Duodenal mucosa (tissue), 2 donors: Measurements from ENCODE around the gene NIPSNAP2.
"Not testable (repeated sequence)": the region's sequence is repeated elsewhere in the genome, so short reads cannot be mapped to it uniquely, and the experiment has no call there.

Source experiments
- H3K27ac ChIP-seq: one replicate; pipeline ENCODE4 v1.7.0; 2013; ENCODE audit warnings: low read depth, low read length
- H3K27me3 ChIP-seq, 2 donors: one replicate each; pipeline ENCODE4 v1.7.0; 2013; ENCODE audit warnings: low read length in 2 of 2, control low read depth in 1 of 2; ENCODE audit not compliant: insufficient read depth in 2 of 2, control insufficient read depth in 1 of 2
- H3K36me3 ChIP-seq, 2 donors: one replicate each; pipeline ENCODE4 v1.7.0; 2013; ENCODE audit warnings: low read length in 2 of 2, control low read depth in 1 of 2; ENCODE audit not compliant: insufficient read depth in 2 of 2, control insufficient read depth in 1 of 2
- H3K4me1 ChIP-seq, 2 donors: one replicate each; pipeline ENCODE4 v1.7.0; 2013; ENCODE audit warnings: low read length in 2 of 2, control low read depth in 1 of 2; ENCODE audit not compliant: insufficient read depth in 2 of 2, control insufficient read depth in 1 of 2
- H3K4me3 ChIP-seq, 2 donors: one replicate each; pipeline ENCODE4 v1.7.0; 2013; ENCODE audit warnings: low read length in 2 of 2, low read depth in 1 of 2
- H3K9ac ChIP-seq, 2 donors: one replicate each; pipeline ENCODE4 v1.7.0; 2013; ENCODE audit warnings: low read length in 2 of 2, low read depth in 1 of 2
- H3K9me3 ChIP-seq, 2 donors: one replicate each; pipeline ENCODE4 v1.7.0; 2013; ENCODE audit warnings: low read length in 2 of 2, control low read depth in 1 of 2; ENCODE audit not compliant: control insufficient read depth in 1 of 2

Gene NIPSNAP2

DNA sequence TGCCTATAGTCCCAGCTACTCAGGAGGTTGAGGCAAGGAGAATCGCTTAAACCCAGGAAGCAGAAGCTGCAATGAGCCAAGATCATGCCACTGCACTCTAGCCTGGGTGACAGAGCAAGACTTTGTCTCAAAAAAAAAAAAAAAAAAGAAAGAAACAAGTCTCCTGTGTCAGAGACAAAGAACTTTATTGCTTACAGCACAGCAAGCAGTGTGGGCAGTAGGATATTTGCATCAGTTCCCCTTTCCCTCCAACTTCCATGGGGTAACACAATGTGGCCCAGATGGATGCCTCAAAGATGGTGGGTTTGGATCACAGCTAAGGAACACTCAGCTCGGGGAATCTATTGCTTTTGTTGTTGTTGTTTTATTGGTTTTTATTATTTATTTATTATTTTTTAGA, 81.4 kb downstream of the NIPSNAP2 start:
- not testable (repeated sequence) for H3K36me3 ChIP-seq, H3K9me3 ChIP-seq, H3K27me3 ChIP-seq, H3K27ac ChIP-seq, H3K9ac ChIP-seq, H3K4me3 ChIP-seq
- H3K4me1 ChIP-seq, result peaks cover under 1 to 19% of the 10 kb centered on the region in 2 donors

DNA sequence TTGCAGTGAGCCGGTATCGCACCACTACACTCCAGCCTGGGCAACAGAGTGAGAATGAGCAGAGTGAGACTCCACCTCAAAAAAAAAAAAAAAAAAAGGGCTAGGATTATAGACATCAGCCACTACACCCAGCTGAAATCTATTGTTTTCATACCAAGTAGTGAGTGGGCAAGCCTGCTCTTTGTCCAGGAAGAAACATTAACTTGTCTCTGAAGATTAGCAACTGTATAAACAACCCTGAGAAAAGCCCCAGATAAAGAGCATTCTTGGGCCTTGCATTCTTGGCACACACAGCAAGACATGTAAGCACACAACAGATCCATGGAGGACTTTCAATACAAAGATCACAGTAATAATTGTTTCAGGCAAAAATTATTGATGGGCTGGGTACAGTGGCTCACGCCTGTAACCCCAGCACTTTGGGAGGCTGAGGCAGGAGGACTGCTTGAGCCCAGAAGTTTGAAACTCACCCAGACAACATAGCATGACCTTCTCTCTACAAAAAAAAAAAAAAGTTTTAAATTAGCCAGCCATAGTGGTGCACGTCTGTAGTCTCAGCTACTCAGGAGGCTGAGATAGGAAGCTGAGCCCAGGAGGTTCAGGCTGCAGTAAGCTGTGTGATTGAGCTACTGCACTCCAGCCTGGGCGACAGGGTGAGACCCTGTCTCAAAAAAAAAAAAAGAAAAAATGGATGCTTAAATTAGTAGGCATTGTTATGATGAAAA, 82.5 kb downstream of the NIPSNAP2 start:
- Histone ChIP-seq H3K4me1 (peaks cover 0 to 17% of the 10 kb centered on the region in 2 donors), H3K27me3 (no peaks in the 10 kb centered on the region), H3K4me3 (no peak overlapping the region), H3K36me3 (no peaks in the 10 kb centered on the region), H3K9ac (no peak overlapping the region), H3K9me3 (no peaks in the 10 kb centered on the region), H3K27ac (peak overlapping the region; percentile 63)

DNA sequence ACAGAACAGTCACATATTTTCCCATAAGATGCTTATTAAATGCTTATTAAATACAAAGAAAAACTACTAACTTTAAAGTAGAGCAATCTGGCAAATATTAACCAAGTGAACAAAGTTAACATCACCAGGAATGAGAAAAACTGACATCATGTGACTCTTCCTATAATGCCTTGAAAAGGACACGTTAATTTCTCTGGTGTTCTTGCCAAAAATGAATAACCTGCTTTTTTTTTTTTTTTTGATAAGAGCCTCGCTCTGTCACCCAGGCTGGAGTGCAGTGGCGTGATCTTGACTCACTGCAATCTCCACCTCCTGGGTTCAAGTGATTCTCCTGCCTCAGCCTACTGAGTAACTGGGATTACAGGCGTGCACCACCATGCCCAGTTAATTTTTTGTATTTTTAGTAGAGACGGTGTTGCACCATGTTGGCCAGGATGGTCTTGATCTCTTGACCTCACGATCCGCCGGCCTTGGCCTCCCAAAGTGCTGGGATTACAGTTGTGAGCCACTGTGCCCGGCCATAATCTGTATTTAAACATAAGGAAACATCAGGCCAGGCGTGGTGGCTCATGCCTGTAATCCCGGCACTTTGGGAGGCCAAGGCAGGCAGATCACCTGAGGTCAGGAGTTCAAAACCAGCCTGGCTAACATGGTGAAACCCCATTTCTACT, 83.2 kb downstream of the NIPSNAP2 start:
- H3K36me3 ChIP-seq, result not testable (repeated sequence)

DNA sequence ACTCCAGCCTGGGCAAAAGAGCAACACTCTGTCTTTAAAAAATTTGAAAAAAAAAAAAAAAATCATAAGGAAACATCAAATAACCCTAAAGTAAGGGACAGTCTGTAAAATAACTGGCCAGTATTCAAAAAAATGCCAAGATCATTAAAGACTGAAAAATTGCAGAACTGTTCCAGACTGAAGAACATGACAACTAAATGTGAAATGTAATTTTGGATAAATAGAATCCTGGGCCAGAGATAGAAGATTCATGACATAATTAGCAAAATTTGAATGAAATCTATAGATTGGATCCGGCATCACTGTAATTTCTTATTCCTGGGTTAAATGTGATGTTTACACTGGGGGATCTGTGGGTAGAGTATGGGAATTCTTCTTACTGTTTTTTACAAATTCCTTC, 83.9 kb downstream of the NIPSNAP2 start:
- Histone ChIP-seq H3K4me3 (no peak overlapping the region), H3K4me1 (peaks cover 11 to 28% of the 10 kb centered on the region in 2 donors), H3K27ac (no peak overlapping the region)

More for the DNA sequence above, 83.2 kb downstream of the NIPSNAP2 start:
- H3K4me1 ChIP-seq, result peaks cover 5 to 22% of the 10 kb centered on the region in 2 donors
- H3K27ac ChIP-seq, H3K9ac ChIP-seq, H3K4me3 ChIP-seq, H3K27me3 ChIP-seq, H3K9me3 ChIP-seq: not testable (repeated sequence)

DNA sequence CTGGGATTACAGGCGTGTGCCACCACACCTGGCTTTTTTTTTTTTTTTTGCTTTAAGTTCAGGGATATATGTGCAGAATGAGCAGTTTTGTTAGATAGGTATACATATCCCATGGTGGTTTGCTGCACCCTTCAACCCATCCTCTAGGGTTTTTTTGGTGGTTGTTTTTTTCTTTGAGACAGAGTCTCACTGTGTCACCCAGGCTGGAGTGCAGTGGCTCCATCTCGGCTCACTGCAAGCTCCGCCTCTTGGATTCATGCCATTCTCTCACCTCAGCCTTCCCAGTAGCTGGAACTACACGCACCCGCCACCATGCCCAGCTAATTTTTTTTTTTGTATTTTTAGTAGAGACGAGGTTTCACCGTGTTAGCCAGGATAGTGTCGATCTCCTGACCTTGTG, 84.4 kb downstream of the NIPSNAP2 start:
- not testable (repeated sequence) for H3K27me3 ChIP-seq, H3K36me3 ChIP-seq, H3K4me3 ChIP-seq, H3K9me3 ChIP-seq, H3K27ac ChIP-seq, H3K9ac ChIP-seq
- H3K4me1 ChIP-seq, result peaks cover 14 to 33% of the 10 kb centered on the region in 2 donors

More for the DNA sequence above, 83.9 kb downstream of the NIPSNAP2 start:
- no peaks in the 10 kb centered on the region for H3K9me3 ChIP-seq
- peaks cover 2 to 3% of the 10 kb centered on the region in 2 donors for H3K36me3 ChIP-seq
- no peak overlapping the region for H3K9ac ChIP-seq
- H3K27me3 ChIP-seq, result no peaks in the 10 kb centered on the region
